HG03135 (cell line): ENCODE results near the gene RTL1.

ENCODE experiments used
- ATAC-seq: cut with Tn5 transposase; IDR thresholded peaks from one replicate; pipeline ENCODE4 v1.9.1; 2021; ENCODE audit warnings: mild to moderate bottlenecking, moderate library complexity; ENCODE audit not compliant: unreplicated experiment

Gene RTL1

DNA sequence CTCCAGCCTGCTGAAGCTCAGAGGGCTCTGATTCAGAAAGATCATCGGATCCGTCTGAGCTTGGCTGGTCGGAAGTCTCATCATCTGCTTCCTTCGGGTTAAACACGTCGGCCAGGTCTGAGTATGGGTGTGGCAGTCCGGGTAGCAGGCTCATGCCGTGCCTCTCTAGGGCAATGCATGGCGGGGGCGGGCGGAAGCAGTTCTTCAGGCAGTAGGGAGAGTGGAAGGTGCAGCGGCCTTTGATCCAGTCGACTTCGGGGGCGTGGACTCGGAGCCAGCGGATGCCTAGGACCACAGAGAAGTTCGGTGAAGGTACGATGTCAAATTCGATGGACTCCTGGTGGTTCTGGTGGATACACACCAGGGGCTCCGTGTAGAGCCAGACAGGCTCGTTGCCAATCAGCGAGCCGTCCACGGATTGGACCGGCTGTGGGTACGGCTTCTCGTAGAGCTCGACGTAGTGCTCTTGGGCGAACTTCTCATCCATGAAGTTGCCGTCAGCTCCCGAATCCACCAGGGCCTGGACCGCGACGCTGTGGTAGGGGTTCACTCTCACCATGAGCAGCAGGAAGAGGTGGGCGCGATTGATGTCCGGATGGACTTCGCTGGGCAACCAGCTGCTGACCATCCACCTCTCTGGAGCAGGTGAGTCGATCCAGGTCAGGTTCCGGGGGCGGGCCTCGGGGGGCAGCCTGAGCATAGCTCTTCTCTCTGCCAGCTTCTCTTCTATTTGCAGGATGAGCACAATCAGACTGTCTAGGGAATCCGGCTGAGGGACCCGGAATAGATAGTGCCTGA, 20.3 kb downstream of the RTL1 start:
- ATAC-seq, result no peak

DNA sequence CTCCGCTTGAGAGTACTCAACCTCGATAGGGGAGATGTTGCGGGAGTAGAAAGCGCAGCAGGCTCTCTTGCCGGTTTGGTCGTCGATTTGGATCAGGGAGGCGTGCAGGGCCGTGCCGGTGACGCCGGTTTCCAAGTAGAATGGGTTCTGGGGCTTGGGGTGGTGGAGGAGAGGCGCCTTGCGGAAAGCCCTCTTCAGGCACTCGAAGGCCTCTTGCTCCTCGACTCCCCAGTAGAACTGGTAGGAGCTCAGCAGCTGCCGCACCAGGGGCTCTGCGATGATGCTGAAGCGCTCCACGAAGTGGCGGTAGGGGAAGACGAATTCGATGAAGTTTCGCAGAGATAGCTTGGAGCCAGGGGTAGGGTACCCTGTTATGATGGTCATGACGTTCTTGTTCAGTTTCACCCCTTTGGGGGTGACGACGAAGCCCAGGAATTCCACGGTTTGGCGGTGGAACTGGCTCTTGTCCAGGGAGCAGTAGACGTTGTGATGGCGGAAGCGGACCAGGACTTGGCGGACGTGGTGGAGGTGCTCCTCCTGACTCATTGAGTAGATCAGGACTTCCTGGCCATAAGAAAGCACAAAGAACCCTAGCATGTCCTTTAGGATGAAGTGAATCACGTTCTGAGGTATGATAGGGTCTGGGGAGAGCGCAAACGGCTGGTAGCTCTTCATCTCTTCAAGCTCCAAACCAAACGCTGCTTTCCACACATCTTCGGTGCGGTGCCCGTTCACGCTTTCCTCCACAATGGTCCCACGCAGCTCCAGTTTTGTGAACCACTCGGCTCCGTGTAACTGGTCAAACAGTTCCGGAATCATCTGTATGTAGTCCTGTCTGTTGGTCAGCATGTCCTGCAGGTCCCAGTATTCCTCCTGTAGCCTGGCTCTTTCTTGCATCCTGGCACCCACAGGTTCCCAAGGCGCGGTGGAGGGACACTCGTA, 21.2 kb downstream of the RTL1 start:
- no peak for ATAC-seq

DNA sequence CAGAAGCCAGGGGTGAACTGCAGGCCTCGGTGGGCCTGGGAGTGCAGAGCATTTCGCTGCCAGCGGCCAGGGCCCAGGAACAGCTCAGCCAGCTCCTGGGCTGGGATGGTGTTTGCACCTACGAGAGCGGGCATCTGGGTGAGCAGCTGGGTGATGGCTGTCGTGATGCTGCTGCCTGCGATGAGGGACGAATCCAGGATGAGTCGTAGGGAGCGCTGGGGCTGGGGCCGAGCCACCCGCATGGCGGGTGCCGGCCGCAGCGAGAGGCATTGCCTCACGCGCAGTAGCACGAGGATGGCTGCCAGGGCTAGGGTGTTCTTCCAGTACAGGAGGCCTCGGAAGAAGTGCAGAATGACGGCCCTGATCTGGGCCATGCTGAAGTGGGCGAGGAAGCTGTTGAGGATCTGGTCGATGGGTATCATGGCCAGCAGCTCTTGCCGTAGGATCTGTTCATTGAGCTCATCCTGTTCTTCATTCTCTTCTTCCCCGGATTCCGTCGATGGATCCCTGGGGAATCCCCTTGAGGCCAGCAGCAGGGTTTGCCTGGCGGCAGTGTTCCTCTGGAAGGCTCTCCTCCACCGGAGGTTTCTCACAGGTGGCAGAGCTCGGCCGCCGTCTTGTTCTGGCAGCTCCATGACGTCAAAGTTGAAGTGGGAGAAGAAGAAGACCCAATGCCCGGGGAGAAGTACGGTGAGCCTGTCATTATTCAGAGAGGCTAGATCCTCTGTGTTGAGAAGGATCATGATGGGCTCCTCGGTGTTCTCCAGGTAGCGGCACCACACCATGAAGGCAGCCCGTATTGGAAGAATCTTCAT, 22.1 kb downstream of the RTL1 start:
- ATAC-seq, result no peak

DNA sequence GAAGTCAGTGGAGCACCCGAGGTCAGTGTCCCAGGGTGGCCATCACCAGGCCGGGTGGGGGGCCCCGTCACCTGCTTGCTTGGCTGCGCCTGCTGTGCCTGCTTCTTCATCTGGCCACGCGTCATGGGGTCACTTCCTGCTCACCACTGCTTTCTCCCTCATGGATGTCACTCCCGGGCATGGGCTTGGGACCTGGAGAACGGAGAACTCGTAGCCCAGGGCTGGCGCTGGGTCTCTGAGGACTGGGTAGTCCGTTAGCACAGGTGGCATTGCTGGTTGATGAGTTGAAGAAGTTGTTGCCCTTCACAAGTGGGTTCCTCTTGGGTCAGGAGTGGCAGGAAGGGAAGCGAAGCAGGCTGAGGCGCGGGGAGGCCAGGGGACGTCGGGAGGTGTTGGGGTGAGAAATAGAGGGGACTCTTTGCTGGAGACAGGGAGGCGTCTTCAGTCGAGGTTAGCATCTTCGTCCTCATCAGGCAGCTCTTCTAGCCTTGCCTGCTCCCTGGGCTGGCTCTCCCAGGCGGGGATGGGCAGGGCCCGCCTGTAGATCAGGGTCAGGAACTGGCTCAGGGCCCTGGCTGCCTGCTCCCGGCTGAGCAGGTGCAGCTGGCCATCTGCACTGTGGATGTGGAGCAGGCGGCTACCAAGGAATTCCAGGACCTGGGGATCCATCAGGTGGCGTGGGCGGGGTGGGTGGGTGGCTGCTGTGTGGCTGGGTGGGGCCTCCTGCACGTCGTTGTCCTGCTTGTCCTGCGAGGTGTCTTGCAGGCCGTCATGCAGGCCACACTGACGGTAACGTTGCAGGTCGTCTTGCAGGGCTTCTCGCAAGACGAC, 23.0 kb downstream of the RTL1 start:
- no peak for ATAC-seq

DNA sequence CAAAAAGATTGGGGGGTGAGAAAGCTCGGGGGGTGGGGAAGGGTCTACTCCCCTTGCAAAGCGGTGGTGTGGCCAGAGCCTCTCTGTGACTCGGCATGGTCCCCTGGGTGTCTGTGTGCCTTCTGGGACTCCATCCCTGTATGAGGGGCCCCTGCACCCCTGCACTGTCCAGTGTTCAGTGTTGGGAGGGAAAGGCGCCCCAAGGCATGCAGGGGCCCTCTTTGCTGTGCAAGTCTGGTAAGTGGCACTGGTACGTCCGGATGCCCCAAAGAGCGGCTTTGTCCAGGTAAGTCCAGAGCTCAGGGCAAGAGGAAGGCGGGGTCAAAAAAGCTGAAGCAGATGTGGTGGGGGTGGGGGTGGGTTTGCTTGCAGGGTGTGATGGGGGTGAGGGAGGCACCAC, 23.7 kb downstream of the RTL1 start:
- no peak for ATAC-seq

DNA sequence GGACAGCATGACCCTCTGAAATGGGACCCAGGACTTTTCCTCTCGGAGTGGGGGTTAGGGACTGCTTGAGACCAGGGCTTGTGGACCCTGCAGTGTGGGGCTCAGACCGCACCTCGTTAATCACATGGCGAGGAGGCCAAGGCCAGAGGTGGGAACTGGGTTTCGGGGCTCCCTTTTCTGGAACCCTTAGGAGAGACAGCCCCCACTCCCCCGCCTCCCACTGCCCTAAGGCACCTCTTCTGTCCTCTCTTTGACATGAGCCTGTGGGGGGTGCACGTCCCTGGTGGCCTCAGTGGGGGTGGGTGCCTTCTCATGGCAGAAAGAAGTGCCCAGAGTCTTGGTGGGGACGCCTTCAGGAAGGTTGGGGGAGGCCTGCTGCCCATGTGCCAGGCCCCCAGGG, 24.3 kb downstream of the RTL1 start:
- no peak for ATAC-seq

DNA sequence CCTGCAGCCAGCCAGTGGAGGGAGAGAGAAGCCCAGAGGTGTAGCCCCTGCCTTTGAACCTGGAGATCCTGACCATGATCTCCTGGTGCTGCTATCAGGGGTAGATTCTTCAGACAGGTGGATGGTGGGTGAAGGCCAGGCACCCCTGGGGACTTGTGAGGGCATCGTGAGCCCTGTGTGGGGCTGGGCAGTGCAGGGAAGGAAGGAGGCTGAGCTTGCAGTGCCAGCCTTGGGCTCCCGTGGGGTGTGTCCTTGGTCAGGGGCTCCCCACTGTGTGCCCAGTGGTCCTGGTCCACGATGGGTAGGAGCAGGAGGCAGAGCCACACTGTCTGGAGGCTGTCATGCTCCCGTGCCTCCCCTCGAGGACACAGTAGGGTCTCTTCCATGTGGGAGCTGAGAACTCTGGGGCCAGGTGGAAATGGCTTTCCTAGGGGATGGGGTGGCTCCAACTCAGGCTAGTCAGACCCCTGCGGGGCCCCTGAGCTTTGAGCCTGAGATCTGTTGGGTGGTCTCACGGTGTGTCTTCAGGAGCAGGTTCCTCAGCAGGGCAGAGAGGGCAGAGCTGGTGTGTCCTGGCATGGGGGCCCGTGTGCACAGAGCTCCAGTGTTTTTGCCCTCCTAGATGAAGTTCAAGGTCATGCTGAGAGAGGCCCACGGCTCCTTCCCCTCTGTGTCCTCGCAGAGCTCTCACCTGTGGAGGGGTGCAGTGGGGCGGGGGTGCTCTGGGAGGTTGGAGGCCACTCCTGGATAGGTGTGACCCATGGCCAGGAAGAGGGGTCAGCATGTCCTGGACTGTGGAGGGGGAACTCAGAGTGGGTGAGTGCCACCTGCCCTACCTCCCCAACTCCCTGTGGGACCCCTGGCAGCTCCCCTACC, 25.0 kb downstream of the RTL1 start:
- no peak for ATAC-seq

DNA sequence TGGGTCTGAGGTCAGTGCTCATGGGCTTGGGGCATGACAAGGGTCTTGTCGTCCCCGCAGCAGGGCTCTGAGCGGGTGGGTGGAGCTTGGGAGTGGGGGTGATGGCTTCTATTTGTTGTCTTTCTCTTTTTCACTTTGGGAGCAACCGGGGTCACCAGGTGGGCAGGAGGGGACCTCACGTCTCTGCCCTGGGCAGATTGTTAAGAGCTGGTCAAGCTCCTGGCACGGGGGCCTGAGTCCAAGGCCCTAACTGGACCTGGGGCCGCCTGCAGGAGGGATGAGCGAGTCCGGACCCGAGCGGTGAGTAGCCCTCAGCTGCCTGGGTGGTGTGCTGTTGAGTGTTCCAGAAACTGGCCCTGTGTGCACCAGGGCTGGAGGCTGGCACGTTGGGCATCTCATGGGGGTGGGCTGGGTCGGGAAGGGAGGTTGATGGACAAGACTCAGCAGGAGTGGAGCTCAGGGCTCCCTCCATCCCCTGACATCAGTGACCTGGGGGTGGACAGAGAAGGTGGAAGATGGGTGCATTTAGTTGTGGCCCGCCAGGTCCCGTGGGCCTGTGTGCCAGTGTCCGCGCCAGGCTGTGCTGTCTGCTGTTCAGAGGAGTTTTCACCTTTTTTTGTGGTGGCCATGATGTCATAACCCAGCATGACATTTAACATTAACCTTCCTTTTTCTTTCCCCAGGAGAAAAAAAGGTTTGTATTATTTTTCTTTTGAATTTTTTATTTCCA, 27.5 kb downstream of the RTL1 start:
- ATAC-seq, result no peak

DNA sequence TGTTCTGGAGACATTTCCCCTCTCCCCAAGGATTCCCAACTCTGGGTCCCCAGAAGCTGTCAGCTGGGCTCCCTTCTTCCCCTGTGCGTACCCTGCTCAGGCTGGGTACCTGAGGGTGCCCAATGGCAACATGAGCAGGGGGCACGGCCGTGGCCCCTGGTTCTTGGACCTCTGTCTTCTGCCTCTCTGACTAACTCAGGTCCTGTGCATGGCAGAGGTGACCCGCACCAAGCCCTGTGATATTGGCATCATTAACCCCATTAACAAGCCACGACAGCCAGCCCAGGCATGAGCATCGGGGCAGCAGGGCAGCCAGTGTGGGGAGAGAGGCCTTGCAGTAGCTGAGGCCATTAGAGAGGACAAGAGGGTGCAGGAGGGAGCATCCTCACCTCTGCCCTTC, 28.4 kb downstream of the RTL1 start:
- no peak for ATAC-seq

DNA sequence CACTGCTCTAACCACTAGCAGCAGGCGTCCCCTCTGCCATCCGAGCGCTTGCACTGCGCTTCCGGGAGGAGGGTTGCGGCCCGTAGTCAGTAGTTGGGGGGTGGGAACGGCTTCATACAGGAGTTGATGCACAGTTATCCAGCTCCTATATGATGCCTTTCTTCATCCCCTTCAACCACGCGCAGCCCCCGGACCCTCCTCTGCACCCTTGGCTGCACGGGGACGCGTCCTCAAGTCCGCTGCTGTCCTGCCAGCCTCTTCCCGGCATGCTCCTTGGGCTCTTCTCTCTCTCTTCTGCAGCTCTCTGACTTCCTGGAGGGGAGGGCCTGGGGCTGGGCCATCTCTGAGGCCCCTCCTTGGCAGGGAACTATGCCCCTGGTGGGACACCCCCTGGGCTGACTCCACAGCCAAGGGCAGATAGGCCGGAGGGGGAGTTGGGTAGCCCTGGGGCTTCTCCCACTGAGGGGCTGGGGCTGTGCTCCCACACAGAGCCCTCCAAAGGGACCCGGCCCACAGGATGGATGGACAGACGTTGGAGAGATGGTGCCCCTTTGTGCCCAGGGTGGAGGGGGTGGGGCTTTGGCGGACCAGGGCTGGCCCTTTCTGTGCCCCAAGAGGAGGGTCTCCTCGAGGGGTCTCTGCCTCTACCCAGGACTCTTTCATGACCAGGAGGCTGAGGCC, 29.0 kb downstream of the RTL1 start:
- no peak for ATAC-seq

DNA sequence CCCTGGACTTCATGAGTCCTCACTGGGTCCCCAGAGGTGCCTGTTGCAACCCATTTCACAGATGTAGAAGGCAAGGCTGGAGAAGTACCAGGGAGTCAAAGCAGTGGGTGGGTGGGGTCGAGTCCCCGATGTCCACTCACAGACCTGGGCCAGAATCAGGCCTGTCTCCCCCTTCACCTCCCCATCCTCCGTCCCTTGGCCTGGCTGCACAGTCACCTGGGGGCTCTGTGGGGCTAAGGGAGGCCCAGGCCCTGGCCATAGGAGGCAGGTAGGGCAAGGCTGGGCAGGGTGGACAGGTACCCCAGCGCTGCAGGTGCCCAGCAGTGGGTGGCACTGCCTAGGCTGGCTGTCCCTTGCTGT, 29.5 kb downstream of the RTL1 start:
- no peak for ATAC-seq

DNA sequence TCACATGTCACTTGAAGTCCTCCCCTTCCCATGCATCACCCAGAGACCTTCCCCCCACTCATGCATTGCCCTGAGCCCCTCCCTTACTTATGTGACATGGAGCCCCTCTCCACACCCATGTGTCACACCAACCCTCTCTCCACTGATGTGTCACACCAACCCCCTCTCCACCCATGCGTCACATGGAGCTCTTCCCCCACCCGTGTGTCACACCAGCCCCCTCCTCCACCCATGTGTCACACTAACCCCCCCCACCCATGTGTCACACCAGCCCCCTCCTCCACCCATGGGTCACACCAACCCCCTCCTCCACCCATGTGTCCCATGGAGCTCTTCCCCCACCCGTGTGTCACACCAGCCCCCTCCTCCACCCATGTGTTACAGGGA, 30.4 kb downstream of the RTL1 start:
- ATAC-seq, result no peak

DNA sequence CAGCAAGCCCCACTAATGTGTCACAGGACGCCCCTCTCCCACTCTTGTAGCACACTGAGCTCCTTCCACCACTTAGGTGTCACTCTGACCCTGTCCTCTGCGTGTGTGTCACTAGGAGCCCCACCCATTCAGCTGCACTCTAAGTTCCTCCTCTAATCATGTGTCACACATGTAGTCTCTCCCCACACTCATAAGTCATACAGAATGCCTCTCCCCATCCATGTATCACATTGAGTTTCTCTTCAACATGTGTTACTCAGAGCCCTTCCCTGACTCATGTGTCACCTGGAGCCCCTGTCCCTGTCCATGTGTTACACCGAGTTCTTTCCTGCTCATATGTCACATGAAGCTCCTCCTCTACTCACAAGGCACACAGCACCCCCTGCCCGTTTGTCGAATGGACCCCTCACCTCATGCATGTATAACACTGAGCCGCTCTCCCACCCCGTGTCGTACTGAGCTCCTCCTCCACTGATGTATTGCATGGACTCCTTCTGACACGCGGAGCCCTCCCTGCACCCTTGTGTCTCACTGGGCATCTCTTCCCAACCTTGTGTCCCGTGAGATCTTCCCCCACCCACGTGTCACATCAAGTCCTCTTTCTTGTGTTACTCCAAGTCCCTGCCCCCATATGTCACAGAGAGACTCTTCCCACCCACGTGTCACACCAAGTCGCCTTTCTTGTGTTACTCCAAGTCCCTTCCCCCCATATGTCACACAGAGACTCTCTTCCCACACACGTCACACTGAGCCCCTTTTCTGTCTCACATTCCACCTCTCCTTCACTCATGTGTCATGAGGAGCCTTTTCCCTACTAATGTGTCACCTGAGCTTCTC, 31.0 kb downstream of the RTL1 start:
- ATAC-seq, result no peak

DNA sequence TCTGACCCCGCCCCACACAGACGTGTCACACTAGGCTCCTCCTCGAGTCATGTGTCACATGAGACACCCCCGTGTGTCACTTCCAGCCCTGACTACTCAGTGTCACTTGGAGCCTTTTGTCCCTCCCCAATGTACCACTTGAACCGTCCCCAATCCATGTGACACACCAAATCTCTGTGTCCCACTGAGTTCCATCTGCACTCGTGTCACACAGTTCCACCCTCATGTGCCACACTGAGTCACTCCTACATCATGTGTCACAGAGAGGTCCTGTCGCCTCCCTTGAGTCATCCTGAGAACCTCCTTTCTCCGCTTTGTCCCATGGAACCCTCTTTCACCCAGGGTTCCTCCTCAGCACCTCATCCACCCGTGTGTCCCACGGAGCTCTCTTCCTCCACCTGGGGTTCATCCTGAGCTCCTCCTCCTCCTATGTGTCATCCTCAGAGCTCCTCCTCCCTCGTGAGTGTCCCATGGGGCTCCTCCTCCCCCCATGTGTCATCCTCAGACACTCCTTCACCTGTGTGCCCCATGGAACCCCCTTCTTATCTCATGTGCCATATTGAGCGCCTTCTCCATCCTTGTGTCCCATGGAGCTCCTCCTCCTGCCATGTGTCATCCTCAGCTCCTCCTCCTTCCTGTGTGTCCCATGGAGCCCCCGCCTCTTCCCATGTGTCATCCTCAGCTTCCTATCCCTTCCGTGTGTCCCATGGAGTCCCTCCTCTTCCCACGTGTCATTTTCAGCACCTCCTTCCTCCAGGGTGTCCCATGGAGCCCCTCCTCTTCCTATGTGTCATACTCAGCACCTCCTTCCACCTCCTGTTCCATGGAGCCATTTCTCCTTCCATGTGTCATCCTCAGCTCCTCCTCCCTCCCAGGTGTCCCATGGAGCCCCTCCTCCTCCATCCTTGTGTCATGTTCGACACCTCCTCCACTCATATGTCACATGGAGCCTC, 32.0 kb downstream of the RTL1 start:
- ATAC-seq, result no peak

DNA sequence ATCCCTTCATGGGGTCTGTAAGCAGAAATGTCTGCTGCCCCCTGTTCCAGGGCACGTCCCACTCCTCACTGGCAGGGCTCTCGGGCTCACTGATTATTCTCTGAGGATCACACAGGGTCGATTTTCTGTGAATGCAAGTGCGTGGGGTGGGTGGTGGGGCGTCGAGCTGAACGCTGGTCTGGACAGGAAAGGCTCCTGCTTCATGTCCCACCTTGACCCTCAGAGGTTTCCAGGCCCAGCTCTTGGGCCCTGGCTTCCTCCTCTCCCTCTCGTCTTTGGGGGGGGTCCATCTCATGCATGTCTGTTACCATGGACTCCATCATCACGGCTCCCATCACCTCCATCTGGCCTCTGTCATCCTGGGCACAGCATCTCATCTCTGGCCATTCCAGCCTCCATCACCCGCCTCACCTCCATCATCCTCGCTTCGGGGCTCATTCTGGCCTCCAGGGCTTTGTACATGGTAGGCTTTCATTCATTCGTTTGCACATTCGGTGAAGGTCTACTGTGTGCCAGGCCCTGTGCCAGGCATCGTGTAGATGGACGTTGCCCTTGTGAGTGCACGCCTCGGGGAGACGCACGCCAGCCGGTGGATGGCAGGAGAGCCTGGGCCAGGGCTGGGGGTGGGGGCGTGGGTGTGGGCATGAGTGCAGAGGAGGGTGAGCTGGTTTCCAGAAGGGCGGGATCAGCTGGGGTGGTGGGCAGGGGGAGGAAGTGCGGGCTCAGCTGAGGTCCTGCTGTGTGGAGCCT, 34.7 kb downstream of the RTL1 start:
- no peak for ATAC-seq
